IMR-90 (cell line): ENCODE data around the gene CUX1.

Source experiments
- CTCF ChIP-seq: conservative IDR thresholded peaks from 2 replicates; pipeline ENCODE4 v1.5.1; 2012; ENCODE audit warnings: mild to moderate bottlenecking, low read depth, low read length, improper control_type of control experiment
- MAZ ChIP-seq: IDR thresholded peaks from 2 replicates; pipeline ENCODE4 v1.6.1; 2012; ENCODE audit warnings: low read depth, mild to moderate bottlenecking, low read length, improper control_type of control experiment, moderate library complexity, borderline replicate concordance
- MXI1 ChIP-seq: IDR thresholded peaks from 2 replicates; pipeline ENCODE4 v1.6.1; 2012; ENCODE audit warnings: low read depth, mild to moderate bottlenecking, low read length, moderate library complexity, borderline replicate concordance
- NFE2L2 ChIP-seq: fragments of 150-350 bp; IDR thresholded peaks from 2 replicates; pipeline ENCODE4 v1.6.1; 2016; ENCODE audit warnings: low read depth, mild to moderate bottlenecking, low read length
- POLR2A ChIP-seq: IDR thresholded peaks from 2 replicates; pipeline ENCODE4 v1.6.1; 2012; ENCODE audit warnings: mild to moderate bottlenecking, low read depth, low read length
- RAD21 ChIP-seq: IDR thresholded peaks from 2 replicates; pipeline ENCODE4 v1.6.1; 2012; ENCODE audit warnings: low read length, improper control_type of control experiment
- RFX5 ChIP-seq: IDR thresholded peaks from 2 replicates; pipeline ENCODE4 v1.8.0; 2012; ENCODE audit warnings: low read depth, mild to moderate bottlenecking, low read length, moderate library complexity

DNA sequence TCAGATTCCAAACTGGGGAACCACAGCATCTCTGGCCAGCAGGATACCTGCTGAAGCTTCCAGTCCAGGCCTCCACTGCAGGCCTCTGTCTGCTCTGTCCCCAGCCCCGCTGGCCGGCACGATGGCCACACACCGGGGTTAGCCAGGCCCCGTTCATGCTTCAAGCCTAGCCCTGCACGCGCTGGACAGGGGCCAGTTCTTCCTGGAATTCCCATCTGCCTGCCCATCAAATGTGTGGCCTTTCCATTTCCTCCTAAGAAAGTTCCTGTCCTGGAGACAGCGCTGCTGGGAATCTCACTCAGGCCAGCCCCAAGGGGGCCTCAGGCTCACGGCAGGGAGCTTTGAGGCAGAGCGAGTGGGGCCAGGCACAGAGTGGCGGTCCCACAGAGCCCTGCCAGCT lies 487.2 kb downstream of the CUX1 start:
- TF ChIP-seq MAZ, result no peak
- TF ChIP-seq CTCF, result no peak
- TF ChIP-seq RFX5, result no peak
- no peak for TF ChIP-seq NFE2L2
- TF ChIP-seq MXI1, result no peak
- TF ChIP-seq POLR2A, result no peak
- TF ChIP-seq RAD21, result no peak
